Endothelial cell (in vitro differentiated cells): ENCODE results near the gene IRAK2. TPM values are rescaled to one million over a fixed set of nuclear protein-coding genes. Genes with fewer than 3 reads are reported as not detected.

Experiments
- DNase-seq: peaks from one replicate; pipeline ENCODE4 v3.0.0; 2021; ENCODE audit warnings: low spot score
- H3K27ac Mint-ChIP-seq: one replicate; pipeline ENCODE4 v1.8.0; 2021; ENCODE audit warnings: mixed read lengths, inconsistent platforms; ENCODE audit not compliant: unreplicated experiment
- H3K27me3 Mint-ChIP-seq: one replicate; pipeline ENCODE4 v1.8.0; 2021; ENCODE audit warnings: mild to moderate bottlenecking, moderate library complexity, mixed read lengths, inconsistent platforms; ENCODE audit not compliant: unreplicated experiment
- H3K36me3 Mint-ChIP-seq: one replicate; pipeline ENCODE4 v1.8.0; 2021; ENCODE audit warnings: mild to moderate bottlenecking, low read depth, mixed read lengths, inconsistent platforms; ENCODE audit not compliant: unreplicated experiment
- H3K4me1 Mint-ChIP-seq: one replicate; pipeline ENCODE4 v1.8.0; 2021; ENCODE audit warnings: mild to moderate bottlenecking, mixed read lengths, inconsistent platforms; ENCODE audit not compliant: unreplicated experiment
- H3K4me3 Mint-ChIP-seq: one replicate; pipeline ENCODE4 v1.8.0; 2021; ENCODE audit warnings: mild to moderate bottlenecking, mixed read lengths, inconsistent platforms; ENCODE audit not compliant: unreplicated experiment
- H3K9me3 Mint-ChIP-seq: one replicate; pipeline ENCODE4 v1.8.0; 2021; ENCODE audit warnings: mixed read lengths, inconsistent platforms; ENCODE audit not compliant: unreplicated experiment
- CTCF ChIP-seq: fragments of 200-600 bp; sonication (generic); IDR thresholded peaks from one replicate; pipeline ENCODE4 v1.5.0; 2021; ENCODE audit warnings: antibody characterized with exemption; ENCODE audit not compliant: unreplicated experiment
- total RNA-seq: library from RNA; stranded (reverse); fragmentation: NEBNext Ultra II Directional; extraction: Animal tissue kit (Norgen Biotek cat#: 25700); gene quantifications from one replicate; pipeline ENCODE4 v1.2.1, GENCODE V29; 2021; ENCODE audit not compliant: unreplicated experiment

IRAK2 gene
- total RNA-seq, 1 donor from 2014 or later = 1.1 TPM

GRCh38 chr3:10288575-10288960 lies 123.8 kb downstream of the IRAK2 start:
- Mint-ChIP-seq H3K9me3 (no peaks in the 10 kb centered on the region), H3K4me3 (no peak overlapping the region), H3K4me1 (peaks cover 37% of the 10 kb centered on the region), H3K27me3 (peaks cover 8% of the 10 kb centered on the region), H3K36me3 (peaks cover 12% of the 10 kb centered on the region), H3K27ac (no peak overlapping the region)
- TF ChIP-seq CTCF = no peak
- DNase-seq = no peak

- H3K27me3 Mint-ChIP-seq = peaks cover 7% of the 10 kb centered on the region
- peaks cover 11% of the 10 kb centered on the region for H3K36me3 Mint-ChIP-seq
- DNase-seq = no peak
- no peak overlapping the region for H3K27ac Mint-ChIP-seq
- H3K9me3 Mint-ChIP-seq = no peaks in the 10 kb centered on the region
- TF ChIP-seq CTCF = no peak
- H3K4me1 Mint-ChIP-seq = peaks cover 36% of the 10 kb centered on the region
- no peak overlapping the region for H3K4me3 Mint-ChIP-seq
These were observed 124.4 kb downstream of the IRAK2 start for GRCh38 chr3:10289077-10289476.

- peaks cover 15% of the 10 kb centered on the region for H3K36me3 Mint-ChIP-seq
- H3K4me1 Mint-ChIP-seq = peaks cover 29% of the 10 kb centered on the region
- no peaks in the 10 kb centered on the region for H3K9me3 Mint-ChIP-seq
- no peak overlapping the region for H3K27ac Mint-ChIP-seq
- DNase-seq = no peak
- peaks cover 6% of the 10 kb centered on the region for H3K27me3 Mint-ChIP-seq
- TF ChIP-seq CTCF = no peak
- no peak overlapping the region for H3K4me3 Mint-ChIP-seq
These were observed 125.2 kb downstream of the IRAK2 start for GRCh38 chr3:10289787-10290355.

- TF ChIP-seq CTCF = no peak
- no peak overlapping the region for H3K4me3 Mint-ChIP-seq
- no peaks in the 10 kb centered on the region for H3K9me3 Mint-ChIP-seq
- H3K27me3 Mint-ChIP-seq = peaks cover 6% of the 10 kb centered on the region
- H3K27ac Mint-ChIP-seq = no peak overlapping the region
- H3K4me1 Mint-ChIP-seq = peaks cover 23% of the 10 kb centered on the region
- peaks cover 15% of the 10 kb centered on the region for H3K36me3 Mint-ChIP-seq
- DNase-seq = no peak
These were observed 125.9 kb downstream of the IRAK2 start for GRCh38 chr3:10290481-10291176.

GRCh38 chr3:10291641-10292040 lies 126.9 kb downstream of the IRAK2 start:
- DNase-seq = no peak
- Mint-ChIP-seq H3K36me3 (peaks cover 14% of the 10 kb centered on the region), H3K27me3 (peaks cover 4% of the 10 kb centered on the region), H3K27ac (no peak overlapping the region), H3K4me1 (peaks cover 20% of the 10 kb centered on the region), H3K9me3 (no peaks in the 10 kb centered on the region), H3K4me3 (no peak overlapping the region)
- TF ChIP-seq CTCF = no peak
